Measurements from ENCODE around the gene SCAP. TPM values are rescaled to one million over a fixed set of nuclear protein-coding genes. Genes with fewer than 3 reads are reported as not detected.
A peak's percentile ranks its signal among the peaks of the same experiment; 100 is the strongest.
"Not testable (repeated sequence)": the region's sequence is repeated elsewhere in the genome, so short reads cannot be mapped to it uniquely, and the experiment has no call there.

The SCAP gene
- total RNA-seq, 1 experiment from 2014 or later: 81.4 TPM

DNA sequence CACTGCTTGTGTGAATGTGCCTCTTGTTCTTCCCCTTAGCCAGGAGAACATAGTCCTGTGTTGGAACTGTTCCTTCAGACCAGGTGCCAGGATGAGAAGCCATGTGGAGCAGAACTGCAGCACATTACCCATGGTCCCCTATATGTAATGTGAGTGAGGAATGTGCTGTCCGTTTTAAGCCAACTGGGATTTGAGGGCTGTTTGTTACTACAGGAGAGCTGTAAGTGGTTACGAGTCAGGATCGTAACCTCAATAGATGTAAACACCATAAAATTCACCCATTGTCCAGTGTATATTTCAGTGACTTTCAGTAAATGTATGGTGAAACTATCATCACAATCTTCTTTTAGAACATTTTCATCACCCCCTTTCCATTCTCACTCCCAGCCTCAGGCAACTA is 10.1 kb upstream of the SCAP start:
- DNase-seq (ENCODE audit: low spot score): no peak
- in situ Hi-C loops (cut with HindIII; ENCODE audit: low sequenced_read_pairs): no loop called here

DNA sequence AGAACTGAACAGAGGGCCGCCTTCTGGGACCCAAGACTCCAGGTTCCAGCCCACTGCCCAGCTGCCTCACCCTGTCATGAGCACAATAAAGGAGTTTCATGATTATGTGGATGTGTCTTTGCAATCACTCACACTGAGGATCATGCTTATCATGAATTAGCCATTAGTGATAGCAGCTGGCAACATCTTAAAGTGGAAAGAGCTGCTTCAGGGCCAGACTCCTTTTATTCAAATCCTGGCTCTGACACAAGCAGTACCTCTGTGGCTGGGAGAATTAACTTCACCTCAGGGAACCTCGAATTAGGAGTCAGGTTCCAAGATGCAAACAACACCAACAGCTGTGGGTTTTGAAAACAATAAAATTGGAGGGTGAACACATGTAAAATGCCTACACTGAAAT is 6.6 kb upstream of the SCAP start:
- in situ Hi-C loops (cut with HindIII; ENCODE audit: low sequenced_read_pairs): no loop called here
- DNase-seq (ENCODE audit: low spot score): no peak

DNA sequence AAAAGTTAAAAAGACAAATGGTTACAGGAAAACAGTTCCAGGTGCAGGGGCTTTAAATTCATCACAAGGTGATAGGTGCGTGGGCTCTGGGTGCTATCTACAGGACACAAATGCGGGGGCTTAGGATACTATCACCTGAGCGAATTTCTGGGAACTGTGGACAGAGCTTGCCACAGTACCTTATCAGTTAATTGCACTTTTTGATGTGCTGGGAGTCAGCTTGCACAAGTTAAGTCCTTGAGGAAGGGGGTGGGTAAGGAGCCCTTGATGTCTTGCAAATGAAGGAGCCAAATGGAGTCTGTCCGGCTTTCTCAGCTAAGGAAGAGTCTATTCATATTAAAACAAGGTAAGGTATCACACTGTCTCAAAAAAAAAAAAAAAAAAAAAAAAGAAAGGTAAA is 6.0 kb upstream of the SCAP start:
- DNase-seq (ENCODE audit: low spot score); in situ Hi-C loops (cut with HindIII; ENCODE audit: low sequenced_read_pairs): not testable (repeated sequence)

DNA sequence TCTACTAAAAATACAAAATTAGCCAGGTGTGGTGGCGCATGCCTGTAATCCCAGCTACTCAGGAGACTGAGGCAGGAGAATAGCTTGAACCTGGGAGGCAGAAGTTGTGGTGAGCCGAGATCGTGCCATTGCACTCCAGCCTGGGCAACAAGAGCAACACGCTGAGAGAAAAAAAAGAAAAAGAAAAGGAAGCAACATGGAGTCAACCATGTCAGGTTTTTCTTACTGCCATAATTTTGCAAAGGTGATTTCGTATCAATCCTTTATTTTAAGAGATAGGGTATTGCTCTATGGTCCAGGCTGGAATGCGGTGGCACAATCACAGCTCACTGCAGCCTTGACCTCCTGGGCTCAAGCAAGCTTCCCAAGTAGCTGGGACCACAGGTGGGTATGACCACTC is 4.5 kb upstream of the SCAP start:
- in situ Hi-C loops (cut with HindIII; ENCODE audit: low sequenced_read_pairs); DNase-seq (ENCODE audit: low spot score): not testable (repeated sequence)

DNA sequence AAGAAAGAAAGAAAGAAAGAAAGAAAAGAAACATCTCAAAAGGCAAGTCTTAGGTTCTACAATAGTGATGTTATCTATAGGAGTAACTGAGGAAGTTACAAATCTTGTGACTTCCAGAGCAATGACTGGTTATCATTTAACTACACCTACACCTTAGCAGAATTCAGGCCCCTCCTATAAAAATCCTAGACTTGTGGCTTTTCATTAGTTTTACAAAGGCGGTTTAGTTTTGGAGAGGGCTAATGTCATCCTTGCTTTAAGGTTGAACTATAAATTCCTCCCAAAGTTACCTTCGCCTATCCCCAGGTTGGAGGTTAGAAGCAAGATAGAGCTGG is 4.1 kb upstream of the SCAP start:
- no peak for DNase-seq (ENCODE audit: low spot score)
- in situ Hi-C loops (cut with HindIII; ENCODE audit: low sequenced_read_pairs): no loop called here

DNA sequence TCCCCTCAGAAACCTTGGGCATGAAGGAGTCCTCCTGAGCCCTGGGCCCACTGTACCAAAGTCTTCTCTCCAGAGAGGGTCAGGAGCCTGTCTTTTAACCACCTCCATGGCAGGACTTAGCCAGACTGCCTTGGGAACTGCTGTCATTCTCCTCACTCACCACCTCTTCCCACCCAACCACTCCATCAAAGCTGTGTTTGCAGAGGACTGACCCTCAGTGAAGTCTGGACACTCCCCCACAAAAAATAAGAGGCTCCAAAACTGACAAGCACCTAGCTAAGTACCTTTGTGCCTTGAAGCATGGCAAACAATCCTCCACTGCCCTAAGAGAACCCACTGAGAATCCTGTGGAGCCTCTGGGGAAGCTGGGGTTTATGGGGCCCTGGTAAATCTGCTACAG is 2.3 kb upstream of the SCAP start:
- no peak for DNase-seq (ENCODE audit: low spot score)
- in situ Hi-C loops (cut with HindIII; ENCODE audit: low sequenced_read_pairs): no loop called here

DNA sequence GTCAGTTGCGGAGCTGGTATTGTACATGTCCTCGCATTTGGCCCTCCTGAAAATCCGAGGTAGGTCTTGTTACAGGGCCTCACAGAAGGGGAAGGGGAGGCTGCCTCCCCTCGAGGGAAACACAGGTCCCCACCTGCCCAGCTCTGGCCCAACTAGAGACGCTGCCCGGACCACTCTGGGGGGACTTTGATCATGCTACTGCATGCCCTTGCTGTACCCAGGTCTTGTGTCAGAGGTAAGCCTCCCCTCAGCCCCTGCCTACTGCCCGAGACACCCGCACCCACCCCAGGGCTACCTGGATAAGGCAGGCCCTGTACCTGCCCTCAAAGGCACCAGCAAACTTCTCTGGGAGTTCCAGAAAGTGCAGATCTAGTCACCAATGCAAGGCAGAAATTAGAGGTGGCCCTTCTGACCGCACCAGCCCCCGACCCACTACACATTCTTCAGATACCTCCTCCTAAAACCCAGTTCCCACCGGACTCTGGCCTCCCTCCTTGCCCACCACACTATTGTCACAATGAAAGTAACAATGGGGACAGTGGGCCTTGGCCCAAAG is 981 bp upstream of the SCAP start:
- DNase-seq (ENCODE audit: low spot score): no peak
- in situ Hi-C loops (cut with HindIII; ENCODE audit: low sequenced_read_pairs): no loop called here

DNA sequence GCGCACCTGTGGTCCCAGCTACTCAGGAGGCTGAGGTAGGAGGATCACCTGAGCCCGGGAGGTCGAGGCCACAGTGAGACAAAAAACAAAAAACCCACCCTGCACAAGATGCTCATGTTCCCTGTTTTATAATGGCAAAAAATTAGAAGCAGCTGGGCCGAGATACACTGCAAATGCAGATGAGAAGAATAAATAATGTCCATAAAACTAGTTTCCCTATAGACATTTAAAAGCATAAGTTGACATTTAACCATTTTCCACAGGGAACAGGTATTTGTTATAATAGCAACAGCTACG is 537 bp upstream of the SCAP start:
- DNase-seq (ENCODE audit: low spot score): no peak
- in situ Hi-C loops (cut with HindIII; ENCODE audit: low sequenced_read_pairs): no loop called here

DNA sequence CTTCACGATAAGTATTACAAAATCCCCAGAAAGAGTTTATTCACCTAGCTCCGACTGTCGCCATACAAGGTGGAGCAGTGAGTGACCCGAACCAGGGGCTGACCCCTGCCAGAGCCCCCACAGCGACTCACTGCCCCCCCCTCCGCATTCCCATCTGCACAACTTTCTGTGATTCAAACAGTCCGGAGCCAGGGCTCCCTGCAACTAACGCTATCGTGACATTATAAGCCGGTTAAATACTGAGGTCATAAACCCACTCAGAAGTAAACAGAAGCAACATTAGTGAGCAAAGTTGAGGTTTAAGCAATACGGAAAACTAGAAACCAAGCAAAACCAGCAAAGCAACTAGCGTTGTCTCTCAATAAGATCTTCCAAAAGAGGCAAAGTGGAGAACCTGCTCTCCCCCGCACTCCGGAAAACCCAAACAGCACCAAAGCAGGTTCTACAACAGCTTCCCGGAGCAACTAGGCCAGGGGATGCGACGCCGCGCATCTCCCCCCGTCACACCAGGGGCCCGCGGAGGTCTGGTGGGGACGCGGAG is 642 bp downstream of the SCAP start:
- DNase-seq (ENCODE audit: low spot score): peak; percentile 28
- in situ Hi-C loops (cut with HindIII; ENCODE audit: low sequenced_read_pairs): no loop called here

DNA sequence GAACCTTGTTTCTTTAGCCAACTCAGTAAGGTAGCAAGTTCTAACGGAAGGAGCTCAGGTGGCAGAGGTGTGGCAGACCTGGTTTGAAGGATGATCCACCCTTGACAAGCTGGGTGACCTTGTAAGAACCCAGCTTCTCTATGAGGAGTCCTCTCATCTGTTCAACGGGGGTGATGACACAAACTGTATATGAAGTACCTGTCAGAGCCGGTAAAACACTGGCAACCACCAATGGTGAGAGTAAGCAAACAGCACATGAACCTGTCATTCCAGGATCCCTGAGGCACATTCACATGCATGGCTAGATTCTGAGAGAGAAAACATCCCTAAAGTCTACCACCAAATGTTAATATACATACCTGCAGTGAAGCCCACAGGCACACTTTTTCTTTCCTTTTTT is 2.4 kb downstream of the SCAP start:
- no peak for DNase-seq (ENCODE audit: low spot score)
- in situ Hi-C loops (cut with HindIII; ENCODE audit: low sequenced_read_pairs): no loop called here

DNA sequence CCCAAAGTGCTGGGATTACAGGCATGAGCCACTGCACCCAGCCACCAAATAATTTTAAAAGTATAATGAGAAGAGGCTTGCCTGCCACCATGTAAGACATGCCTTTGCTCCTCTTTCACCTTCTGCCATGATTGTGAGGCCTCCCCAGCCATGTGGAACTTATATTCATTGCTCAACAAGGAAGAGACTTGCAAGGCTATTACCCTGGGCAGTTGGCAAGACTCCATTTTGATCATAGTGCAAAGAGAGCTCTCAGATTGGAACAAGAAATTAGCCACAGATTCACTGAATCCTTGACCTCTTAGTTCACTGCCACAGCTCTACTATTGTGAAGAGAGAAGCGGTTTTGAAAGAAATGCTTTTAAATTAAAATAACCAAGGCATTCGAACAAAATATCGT is 6.1 kb downstream of the SCAP start:
- in situ Hi-C loops (cut with HindIII; ENCODE audit: low sequenced_read_pairs): no loop called here
- no peak for DNase-seq (ENCODE audit: low spot score)

DNA sequence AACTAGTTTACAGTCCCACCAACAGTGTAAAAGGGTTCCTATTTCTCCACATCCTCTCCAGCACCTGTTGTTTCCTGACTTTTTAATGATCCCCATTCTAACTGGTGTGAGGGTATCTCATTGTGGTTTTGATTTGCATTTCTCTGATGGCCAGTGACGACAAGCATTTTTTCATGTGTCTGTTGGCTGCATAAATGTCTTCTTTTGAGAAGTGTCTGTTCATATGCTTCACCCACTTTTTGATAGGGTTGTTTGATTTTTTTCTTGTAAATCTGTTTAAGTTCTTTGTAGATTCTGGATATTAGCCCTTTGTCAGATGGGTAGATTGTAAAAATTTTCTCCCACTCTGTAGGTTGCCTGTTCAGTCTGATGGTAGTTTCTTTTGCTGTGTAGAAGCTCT is 7.4 kb downstream of the SCAP start:
- not testable (repeated sequence) for DNase-seq (ENCODE audit: low spot score)

DNA sequence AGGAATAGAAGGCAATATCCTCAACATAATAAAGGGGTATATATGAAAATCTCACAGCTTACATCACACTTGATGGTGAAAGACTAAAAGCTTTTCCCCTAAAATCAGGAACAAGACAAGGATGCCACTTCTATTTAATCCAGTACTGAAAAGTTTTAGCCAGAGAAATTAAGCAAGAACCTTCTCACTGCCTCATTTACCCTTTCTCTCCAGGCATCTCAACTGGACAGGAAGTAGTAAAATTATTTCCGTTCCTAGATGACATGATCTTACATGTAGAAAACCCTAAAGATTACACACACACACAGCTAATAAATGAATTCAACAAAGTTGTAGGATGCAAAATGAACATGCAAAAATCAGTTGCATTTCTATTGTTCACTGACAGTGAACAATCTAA is 11.2 kb downstream of the SCAP start:
- in situ Hi-C loops (cut with HindIII; ENCODE audit: low sequenced_read_pairs): no loop called here
- DNase-seq (ENCODE audit: low spot score): no peak

More for the DNA sequence above, 7.4 kb downstream of the SCAP start:
- in situ Hi-C loops (cut with HindIII; ENCODE audit: low sequenced_read_pairs): not testable (repeated sequence)

DNA sequence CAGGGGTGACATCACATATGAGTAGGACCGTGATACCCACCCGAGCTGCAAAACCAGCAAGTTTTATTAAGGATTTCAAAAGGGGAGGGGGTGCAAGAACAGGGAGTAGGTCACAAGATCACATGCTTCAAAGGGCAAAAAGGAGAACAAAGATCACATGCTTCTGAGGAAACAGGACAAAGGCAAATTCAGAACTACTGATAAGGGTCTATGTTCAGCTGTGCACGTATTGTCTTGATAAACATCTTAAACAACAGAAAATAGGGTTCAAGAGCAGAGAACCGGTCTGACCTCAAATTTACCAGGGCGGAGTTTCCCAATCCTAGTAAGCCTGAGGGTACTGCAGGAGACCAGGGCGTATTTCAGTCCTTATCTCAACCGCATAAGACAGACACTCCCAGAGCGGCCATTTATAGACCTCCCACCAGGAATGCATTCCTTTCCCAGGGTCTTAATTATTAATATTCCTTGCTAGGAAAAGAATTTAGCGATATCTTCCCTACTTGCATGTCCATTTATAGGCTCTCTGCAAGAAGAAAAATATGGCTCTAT is 16.1 kb downstream of the SCAP start:
- DNase-seq (ENCODE audit: low spot score); in situ Hi-C loops (cut with HindIII; ENCODE audit: low sequenced_read_pairs): not testable (repeated sequence)

DNA sequence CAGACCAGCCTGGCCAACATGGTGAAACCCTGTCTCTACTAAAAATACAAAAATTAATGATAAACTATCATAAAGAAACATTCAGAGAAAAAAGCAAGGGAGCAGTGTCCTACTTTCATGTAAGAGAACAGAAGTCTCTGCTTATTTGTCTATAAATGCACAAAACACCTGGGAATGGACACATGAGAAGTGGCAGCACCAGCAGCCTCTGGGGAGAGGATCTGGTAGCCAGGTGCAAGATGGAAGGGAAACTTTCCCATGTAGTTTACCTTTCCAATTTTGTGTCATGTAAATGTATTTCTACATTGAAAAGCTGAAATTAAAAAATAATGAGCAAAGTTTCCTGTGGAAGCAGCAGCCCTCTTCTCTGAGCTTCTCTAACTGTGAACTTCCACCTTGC is 18.8 kb downstream of the SCAP start:
- in situ Hi-C loops (cut with HindIII; ENCODE audit: low sequenced_read_pairs): no loop called here

DNA sequence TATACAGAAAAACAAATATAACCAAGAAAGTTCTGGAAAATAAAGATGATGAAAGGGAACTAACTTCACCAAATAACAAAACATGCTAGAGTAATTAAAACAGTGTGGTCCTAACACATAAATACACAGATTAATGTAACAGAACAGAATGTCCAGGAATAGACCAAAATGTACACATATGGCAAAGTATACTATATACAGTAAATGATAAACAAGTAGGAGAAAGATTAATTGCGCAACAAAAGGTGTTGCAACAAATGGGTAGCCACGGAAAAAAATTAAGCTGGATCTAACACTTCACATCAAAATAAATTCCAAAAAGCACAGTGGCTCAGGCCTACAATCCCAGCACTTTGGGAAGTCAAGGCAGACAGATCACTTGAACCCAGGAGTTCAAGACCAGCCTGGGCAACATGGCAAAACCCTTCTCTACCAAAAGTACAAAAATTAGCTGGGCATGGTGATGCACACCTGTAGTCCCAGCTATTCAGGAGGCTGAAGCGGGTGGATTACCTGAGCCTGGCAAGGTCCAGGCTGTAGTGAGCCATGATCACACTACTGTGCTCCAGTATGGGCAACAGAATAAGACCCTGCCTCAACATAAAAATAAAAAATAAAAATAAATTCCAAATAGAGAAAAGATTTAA is 19.8 kb downstream of the SCAP start:
- DNase-seq (ENCODE audit: low spot score): no peak
- in situ Hi-C loops (cut with HindIII; ENCODE audit: low sequenced_read_pairs): no loop called here

More for the DNA sequence above, 18.8 kb downstream of the SCAP start:
- no peak for DNase-seq (ENCODE audit: low spot score)

DNA sequence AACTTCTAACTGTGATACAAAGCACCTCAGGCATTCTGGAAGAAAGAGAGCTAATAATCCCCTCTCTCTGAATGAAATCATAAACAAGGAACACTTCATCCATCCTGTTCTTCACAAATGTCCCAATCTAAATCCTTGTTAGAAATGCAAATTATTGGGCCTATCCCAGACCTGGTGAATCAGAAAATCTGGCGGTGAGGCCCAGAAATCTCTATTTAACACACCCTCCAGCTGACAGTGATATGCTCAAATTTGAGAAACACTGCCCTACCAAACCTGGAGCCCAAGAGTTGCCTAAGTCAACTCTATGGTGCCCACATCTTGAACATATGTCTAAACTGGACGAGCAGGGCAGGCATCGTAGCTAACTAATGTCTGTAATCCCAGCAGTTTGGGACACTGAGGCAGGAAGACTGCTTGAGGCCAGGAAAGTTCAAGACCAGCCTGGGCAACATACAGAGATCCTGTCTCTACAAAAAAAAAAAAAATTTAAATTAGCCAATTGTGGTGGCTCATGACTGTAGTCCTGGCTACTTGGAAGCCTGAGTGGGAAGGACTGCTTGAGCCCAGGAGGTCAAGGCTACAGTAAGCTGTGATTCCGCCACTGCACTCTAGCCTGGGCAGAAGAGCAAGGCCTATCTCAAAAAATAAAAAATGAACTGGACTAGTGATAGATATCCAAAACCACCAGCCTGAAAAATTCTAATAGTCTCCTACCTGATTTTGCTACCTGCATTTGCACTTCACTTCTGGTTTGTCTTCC is 23.1 kb downstream of the SCAP start:
- in situ Hi-C loops (cut with HindIII; ENCODE audit: low sequenced_read_pairs): no loop called here

DNA sequence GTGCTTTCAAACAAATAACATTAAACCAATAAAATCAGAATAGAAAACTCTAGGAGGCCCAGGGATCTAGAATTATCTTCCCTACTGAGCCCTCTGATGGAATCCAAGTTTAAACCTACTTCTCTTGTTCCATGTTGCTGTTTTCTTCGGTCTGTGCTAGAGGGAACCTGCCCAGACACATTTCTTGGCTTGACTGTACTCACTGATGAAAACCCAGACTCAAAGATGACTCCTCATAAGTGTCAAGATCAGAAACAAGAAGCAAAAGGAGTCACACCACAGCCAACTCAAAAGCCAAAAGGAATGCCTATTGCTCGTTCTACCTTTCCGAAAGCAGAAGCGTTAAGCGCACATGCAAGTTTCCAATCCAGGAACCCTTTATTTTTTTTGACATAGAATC is 31.6 kb downstream of the SCAP start:
- no peak for DNase-seq (ENCODE audit: low spot score)
- in situ Hi-C loops (cut with HindIII; ENCODE audit: low sequenced_read_pairs): no loop called here

More for the DNA sequence above, 23.1 kb downstream of the SCAP start:
- DNase-seq (ENCODE audit: low spot score): no peak

DNA sequence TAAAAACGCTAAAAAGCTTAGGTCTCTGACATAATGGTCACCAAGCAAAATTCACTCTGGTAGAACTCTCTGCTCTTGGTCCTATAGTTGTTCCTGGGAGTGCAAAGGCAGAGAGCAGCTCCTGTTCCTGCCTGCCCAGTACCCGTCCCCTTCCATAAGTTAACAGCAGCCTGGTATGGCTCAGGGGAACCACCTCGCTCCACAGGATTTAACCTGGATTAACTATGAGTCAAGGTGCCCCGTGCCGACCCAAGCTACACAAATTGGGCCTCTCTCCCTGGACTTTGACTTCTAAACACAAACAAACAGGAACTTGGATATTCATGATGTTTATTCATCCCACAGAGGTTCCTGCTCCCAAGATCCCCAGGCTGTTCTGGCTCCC is 32.1 kb downstream of the SCAP start:
- peak; percentile 17 for DNase-seq (ENCODE audit: low spot score)
- in situ Hi-C loops (cut with HindIII; ENCODE audit: low sequenced_read_pairs): no loop called here

DNA sequence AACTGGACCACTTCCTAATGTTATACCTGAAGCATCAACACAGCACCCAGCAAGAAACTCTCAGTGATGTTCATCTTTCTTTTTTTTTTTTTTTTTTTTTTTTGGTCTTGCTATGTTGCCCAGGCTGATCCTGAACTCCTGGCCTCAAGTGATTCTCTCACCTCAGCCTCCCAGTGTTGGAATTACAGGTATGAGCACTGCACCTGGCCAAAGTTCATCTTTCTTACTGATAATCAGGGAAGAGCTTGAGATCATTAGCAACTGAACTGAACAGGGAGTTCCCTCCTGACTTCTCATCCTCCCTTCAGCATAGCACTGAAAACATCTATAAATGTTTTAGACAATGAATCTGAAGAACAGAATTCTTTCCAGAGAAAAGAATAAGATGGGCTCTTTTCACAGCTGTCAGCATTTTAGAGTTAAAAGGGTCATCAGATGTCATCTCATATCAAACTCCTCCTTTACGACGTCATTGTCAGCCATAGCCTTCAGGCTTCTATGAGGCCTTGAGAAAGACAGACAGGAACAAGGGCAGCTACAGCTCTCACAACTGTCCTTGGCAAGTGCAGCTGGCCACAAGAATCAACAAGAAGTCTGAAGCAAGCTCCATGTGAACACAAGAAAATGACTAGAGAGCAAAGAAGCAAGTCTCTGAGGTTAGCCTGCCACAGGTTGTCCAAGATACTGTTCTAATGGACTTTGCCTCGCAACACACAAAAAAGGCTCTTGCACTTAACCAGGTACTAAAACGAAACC is 33.8 kb downstream of the SCAP start:
- DNase-seq (ENCODE audit: low spot score): no peak
- in situ Hi-C loops (cut with HindIII; ENCODE audit: low sequenced_read_pairs): no loop called here

All from G401 (cell line).